ENCODE data around the gene RPS16.
A peak's percentile ranks its signal among the peaks of the same experiment; 100 is the strongest.

RPS16 gene

GRCh38 chr19:39408392-39409207, 27.1 kb downstream of the RPS16 start:
- Histone ChIP-seq H3K4me1 (ENCODE audit: insufficient read depth, insufficient read length) (peaks cover 11% of the 10 kb centered on the region), H3K4me3 (ENCODE audit: insufficient read length, low read depth) (no peak overlapping the region), H3K27me3 (ENCODE audit: insufficient read depth, insufficient read length) (no peaks in the 10 kb centered on the region), H3K9ac (ENCODE audit: insufficient read length, low read depth) (peak overlapping the region; percentile 10), H3K36me3 (ENCODE audit: insufficient read depth, insufficient read length, low read length) (peaks cover 10% of the 10 kb centered on the region), H3K9me3 (ENCODE audit: insufficient read depth, low read length) (no peaks in the 10 kb centered on the region)
- no peak for DNase-seq (ENCODE audit: low read depth, low spot score)
- TF ChIP-seq YY1 (IDR thresholded peaks at IDR 0.05; ENCODE audit: insufficient read depth, insufficient read length) = no peak

DNA sequence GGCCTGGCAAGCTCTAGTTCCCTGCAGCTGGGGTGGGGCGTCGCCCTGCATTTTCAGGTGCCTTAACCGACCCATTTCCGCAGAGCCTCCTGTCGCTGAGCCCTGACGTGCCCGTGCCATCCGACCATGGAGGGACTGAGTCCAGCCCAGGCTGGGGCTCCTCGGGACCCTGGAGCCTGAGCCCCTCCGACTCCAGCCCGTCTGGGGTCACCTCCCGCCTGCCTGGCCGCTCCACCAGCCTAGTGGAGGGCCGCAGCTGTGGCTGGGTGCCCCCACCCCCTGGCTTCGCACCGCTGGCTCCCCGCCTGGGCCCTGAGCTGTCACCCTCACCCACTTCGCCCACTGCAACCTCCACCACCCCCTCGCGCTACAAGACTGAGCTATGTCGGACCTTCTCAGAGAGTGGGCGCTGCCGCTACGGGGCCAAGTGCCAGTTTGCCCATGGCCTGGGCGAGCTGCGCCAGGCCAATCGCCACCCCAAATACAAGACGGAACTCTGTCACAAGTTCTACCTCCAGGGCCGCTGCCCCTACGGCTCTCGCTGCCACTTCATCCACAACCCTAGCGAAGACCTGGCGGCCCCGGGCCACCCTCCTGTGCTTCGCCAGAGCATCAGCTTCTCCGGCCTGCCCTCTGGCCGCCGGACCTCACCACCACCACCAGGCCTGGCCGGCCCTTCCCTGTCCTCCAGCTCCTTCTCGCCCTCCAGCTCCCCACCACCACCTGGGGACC, 27.9 kb downstream of the RPS16 start:
- Histone ChIP-seq H3K9me3 (ENCODE audit: insufficient read depth, low read length) (no peaks in the 10 kb centered on the region), H3K9ac (ENCODE audit: insufficient read length, low read depth) (no peak overlapping the region), H3K36me3 (ENCODE audit: insufficient read depth, insufficient read length, low read length) (peaks cover 10% of the 10 kb centered on the region), H3K4me3 (ENCODE audit: insufficient read length, low read depth) (peak overlapping the region; percentile 82), H3K4me1 (ENCODE audit: insufficient read depth, insufficient read length) (peaks cover 11% of the 10 kb centered on the region), H3K27me3 (ENCODE audit: insufficient read depth, insufficient read length) (no peaks in the 10 kb centered on the region)
- DNase-seq (ENCODE audit: low read depth, low spot score) = no peak
- TF ChIP-seq ZNF274 (IDR thresholded peaks at IDR 0.05; ENCODE audit: low read depth, low read length) (no peak), SUZ12 (IDR thresholded peaks at IDR 0.05; ENCODE audit: extremely low read depth, insufficient read depth, insufficient read length) (no peak), YY1 (IDR thresholded peaks at IDR 0.05; ENCODE audit: insufficient read depth, insufficient read length) (no peak)

GRCh38 chr19:39407410-39407659, 28.4 kb downstream of the RPS16 start:
- H3K9me3 ChIP-seq (ENCODE audit: insufficient read depth, low read length) = no peaks in the 10 kb centered on the region
- peaks cover 13% of the 10 kb centered on the region for H3K4me1 ChIP-seq (ENCODE audit: insufficient read depth, insufficient read length)
- DNase-seq (ENCODE audit: low read depth, low spot score) = no peak
- H3K4me3 ChIP-seq (ENCODE audit: insufficient read length, low read depth) = peak overlapping the region; percentile 82
- TF ChIP-seq SUZ12 (IDR thresholded peaks at IDR 0.05; ENCODE audit: extremely low read depth, insufficient read depth, insufficient read length) = no peak
- peak overlapping the region; percentile 87 for H3K9ac ChIP-seq (ENCODE audit: insufficient read length, low read depth)
- H3K27me3 ChIP-seq (ENCODE audit: insufficient read depth, insufficient read length) = no peaks in the 10 kb centered on the region
- peaks cover 10% of the 10 kb centered on the region for H3K36me3 ChIP-seq (ENCODE audit: insufficient read depth, insufficient read length, low read length)

DNA sequence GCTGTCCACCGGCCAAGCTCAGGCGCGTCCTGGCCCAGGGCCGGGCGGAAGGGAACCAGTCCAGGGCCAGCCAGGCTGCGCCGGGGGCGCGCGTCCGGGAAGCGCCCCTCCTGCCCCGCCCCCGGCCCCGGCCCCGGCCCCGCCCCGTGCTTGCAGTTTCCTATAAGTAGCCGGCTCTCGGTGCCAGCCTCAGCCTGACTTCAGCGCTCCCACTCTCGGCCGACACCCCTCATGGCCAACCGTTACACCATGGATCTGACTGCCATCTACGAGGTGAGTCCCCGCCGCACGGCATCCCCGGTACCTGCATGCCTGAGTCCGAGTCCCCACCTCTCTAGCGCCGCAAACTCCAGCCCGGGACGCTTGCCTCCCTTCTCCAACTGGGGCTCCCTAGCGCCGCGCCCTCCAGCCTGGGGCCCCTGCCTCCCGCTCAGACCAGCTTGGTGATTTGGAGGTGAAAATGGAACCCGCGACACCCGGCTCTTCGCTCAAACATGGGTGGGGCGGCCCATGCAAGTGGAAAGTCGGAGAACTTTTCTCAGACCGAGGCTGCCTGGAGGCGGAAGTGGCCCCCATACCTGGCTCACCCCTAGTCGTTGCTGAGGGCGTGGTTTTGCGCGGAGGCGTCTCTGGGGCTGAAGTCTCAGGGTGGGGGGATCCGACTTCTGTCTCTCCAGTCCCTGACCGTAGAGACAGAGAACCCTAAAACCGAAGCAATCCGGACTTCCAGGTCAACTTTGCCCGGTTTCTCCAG, 28.9 kb downstream of the RPS16 start, which contains the start of gene ZFP36:
TSS of gene ZFP36 (plus strand) at position 192 of the 754 bp plus-strand sequence. CDS start at position 250, 58 bp downstream.
- no peak for DNase-seq (ENCODE audit: low read depth, low spot score)
- peaks cover 10% of the 10 kb centered on the region for H3K36me3 ChIP-seq (ENCODE audit: insufficient read depth, insufficient read length, low read length)
- peak within 1 kb of the TSS; percentile 87 for H3K9ac ChIP-seq (ENCODE audit: insufficient read length, low read depth)
- peak within 1 kb of the TSS; percentile 82 for H3K4me3 ChIP-seq (ENCODE audit: insufficient read length, low read depth)
- peaks cover 16% of the 10 kb centered on the region for H3K4me1 ChIP-seq (ENCODE audit: insufficient read depth, insufficient read length)
- no peaks in the 10 kb centered on the region for H3K9me3 ChIP-seq (ENCODE audit: insufficient read depth, low read length)
- no peaks in the 10 kb centered on the region for H3K27me3 ChIP-seq (ENCODE audit: insufficient read depth, insufficient read length)
- TF ChIP-seq SUZ12 (IDR thresholded peaks at IDR 0.05; ENCODE audit: extremely low read depth, insufficient read depth, insufficient read length) = no peak
- no peak for TF ChIP-seq ZNF274 (IDR thresholded peaks at IDR 0.05; ENCODE audit: low read depth, low read length)
- TF ChIP-seq YY1 (IDR thresholded peaks at IDR 0.05; ENCODE audit: insufficient read depth, insufficient read length) = no peak

GRCh38 chr19:39405958-39406655, 29.6 kb downstream of the RPS16 start:
- H3K36me3 ChIP-seq (ENCODE audit: insufficient read depth, insufficient read length, low read length) = peaks cover 10% of the 10 kb centered on the region
- TF ChIP-seq SUZ12 (IDR thresholded peaks at IDR 0.05; ENCODE audit: extremely low read depth, insufficient read depth, insufficient read length) (no peak), ZNF274 (IDR thresholded peaks at IDR 0.05; ENCODE audit: low read depth, low read length) (no peak), YY1 (IDR thresholded peaks at IDR 0.05; ENCODE audit: insufficient read depth, insufficient read length) (no peak)
- H3K4me1 ChIP-seq (ENCODE audit: insufficient read depth, insufficient read length) = peaks cover 15% of the 10 kb centered on the region
- no peaks in the 10 kb centered on the region for H3K9me3 ChIP-seq (ENCODE audit: insufficient read depth, low read length)
- H3K27me3 ChIP-seq (ENCODE audit: insufficient read depth, insufficient read length) = no peaks in the 10 kb centered on the region
- peak overlapping the region; percentile 28 for H3K4me3 ChIP-seq (ENCODE audit: insufficient read length, low read depth)
- H3K9ac ChIP-seq (ENCODE audit: insufficient read length, low read depth) = no peak overlapping the region
- no peak for DNase-seq (ENCODE audit: low read depth, low spot score)

DNA sequence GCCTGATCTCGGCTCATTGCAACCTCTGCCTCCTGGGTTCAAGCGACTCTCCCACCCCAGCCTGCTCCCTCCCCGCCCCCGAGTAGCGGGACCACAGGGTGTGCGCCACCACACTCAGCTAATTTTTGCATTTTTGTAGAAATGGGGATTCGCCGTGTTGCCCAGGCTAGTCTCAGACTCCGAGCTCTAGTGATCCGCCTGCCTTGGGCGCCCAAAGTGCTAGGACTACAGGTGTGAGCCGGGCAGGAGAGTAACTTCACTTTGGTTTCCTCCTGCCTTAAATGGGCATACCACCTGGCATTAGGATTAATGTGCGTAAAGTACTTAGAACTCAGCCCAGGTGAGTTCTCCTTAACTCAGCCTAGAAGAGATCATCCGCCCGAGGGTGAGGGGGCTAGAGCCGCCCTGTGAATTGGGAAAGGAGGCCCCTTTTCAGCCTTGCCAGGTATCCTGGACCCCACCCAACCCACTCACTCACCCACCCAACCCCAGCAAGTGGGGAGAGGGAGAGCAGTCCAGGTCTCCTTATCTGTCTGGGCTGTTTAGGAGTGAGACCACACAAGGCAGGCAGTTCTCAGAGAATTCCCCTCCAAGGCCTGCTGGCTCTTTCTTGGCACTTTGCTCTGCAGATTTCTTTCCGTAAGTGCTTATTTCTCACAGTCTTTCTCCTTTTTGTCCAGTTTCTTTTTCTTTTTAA, 30.3 kb downstream of the RPS16 start:
- Histone ChIP-seq H3K4me1 (ENCODE audit: insufficient read depth, insufficient read length) (peaks cover 15% of the 10 kb centered on the region), H3K9ac (ENCODE audit: insufficient read length, low read depth) (peak overlapping the region; percentile 42), H3K36me3 (ENCODE audit: insufficient read depth, insufficient read length, low read length) (peaks cover 10% of the 10 kb centered on the region), H3K9me3 (ENCODE audit: insufficient read depth, low read length) (no peaks in the 10 kb centered on the region), H3K4me3 (ENCODE audit: insufficient read length, low read depth) (no peak overlapping the region), H3K27me3 (ENCODE audit: insufficient read depth, insufficient read length) (no peaks in the 10 kb centered on the region)
- no peak for TF ChIP-seq SUZ12 (IDR thresholded peaks at IDR 0.05; ENCODE audit: extremely low read depth, insufficient read depth, insufficient read length)
- no peak for TF ChIP-seq ZNF274 (IDR thresholded peaks at IDR 0.05; ENCODE audit: low read depth, low read length)
- TF ChIP-seq YY1 (IDR thresholded peaks at IDR 0.05; ENCODE audit: insufficient read depth, insufficient read length) = no peak
- DNase-seq (ENCODE audit: low read depth, low spot score) = no peak
